Stomach (tissue), 4 donors: ENCODE data around the gene EIF5AL1.

Experiments
- POLR2AphosphoS5 ChIP-seq, 3 donors: sonication (generic); formaldehyde crosslinking; IDR thresholded peaks; one replicate each; pipeline ENCODE4 v1.6.1; 2016; ENCODE audit warnings: antibody characterized with exemption in 3 of 3
- TF ChIP-seq, protein P1 (sequence below), 7 experiments: fragments of 450-650 bp in 4 of 7; fragments of 200-600 bp in 3 of 7; sonication (generic) in 3 of 7; IDR thresholded peaks; one replicate each; pipeline ENCODE4 v1.5.1; 2016 to 2019; ENCODE audit warnings: antibody characterized with exemption in 7 of 7, control low read depth in 2 of 7, mild to moderate bottlenecking in 1 of 7

DNA sequence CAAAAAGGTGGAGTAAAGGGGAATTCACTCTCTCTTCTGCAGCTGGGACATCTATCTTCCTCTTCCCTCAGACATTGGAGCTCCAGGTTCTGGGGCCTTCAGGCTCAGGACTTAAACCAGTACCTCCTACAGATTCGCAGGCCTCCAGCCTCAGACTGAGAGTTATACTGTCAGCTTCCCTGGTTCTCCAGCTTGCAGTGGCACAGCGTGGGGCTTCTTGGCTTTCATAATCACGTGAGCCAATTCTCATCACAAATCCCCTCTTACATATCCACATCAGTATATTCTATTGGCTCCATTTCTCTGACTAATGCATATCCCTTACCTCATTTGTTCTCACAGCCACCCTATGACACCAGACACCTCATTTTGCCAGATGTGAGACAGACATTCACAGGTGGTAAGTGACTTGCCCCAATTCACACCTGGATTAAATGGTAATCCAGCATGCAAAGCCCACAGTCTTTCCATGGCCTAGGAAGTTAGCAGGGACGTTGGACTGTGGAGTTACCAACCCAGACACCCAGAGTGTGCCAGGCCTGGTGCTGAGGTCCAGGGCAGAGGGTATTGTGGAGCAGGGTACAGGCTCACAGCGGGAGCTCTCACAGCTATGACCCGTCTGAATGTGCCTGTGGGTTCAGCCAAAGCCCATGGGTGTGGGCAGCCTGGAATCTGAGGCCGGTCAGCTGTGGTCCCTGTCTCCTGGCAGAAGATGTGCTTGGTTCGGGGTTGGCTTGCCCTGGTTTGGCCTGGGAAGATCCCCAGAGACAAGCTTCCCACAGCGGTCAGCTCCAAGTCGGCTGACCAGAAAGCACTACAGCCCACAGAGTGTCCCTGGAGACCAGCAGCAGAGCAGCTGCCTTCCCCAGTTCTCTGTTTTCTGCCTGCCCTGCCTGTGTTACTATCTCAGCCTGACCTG is 48.5 kb upstream of the EIF5AL1 start:
- TF ChIP-seq, protein P1, sequence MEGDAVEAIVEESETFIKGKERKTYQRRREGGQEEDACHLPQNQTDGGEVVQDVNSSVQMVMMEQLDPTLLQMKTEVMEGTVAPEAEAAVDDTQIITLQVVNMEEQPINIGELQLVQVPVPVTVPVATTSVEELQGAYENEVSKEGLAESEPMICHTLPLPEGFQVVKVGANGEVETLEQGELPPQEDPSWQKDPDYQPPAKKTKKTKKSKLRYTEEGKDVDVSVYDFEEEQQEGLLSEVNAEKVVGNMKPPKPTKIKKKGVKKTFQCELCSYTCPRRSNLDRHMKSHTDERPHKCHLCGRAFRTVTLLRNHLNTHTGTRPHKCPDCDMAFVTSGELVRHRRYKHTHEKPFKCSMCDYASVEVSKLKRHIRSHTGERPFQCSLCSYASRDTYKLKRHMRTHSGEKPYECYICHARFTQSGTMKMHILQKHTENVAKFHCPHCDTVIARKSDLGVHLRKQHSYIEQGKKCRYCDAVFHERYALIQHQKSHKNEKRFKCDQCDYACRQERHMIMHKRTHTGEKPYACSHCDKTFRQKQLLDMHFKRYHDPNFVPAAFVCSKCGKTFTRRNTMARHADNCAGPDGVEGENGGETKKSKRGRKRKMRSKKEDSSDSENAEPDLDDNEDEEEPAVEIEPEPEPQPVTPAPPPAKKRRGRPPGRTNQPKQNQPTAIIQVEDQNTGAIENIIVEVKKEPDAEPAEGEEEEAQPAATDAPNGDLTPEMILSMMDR (IDR thresholded peaks at IDR 0.05), result no peak
- no peak for TF ChIP-seq POLR2AphosphoS5 (IDR thresholded peaks at IDR 0.05)
